DOHH2 (cell line): Measurements from ENCODE around the gene STARD3.
"Not testable (repeated sequence)": the region's sequence is repeated elsewhere in the genome, so short reads cannot be mapped to it uniquely, and the experiment has no call there.

Source experiments
- CTCF ChIP-seq: fragments of 200-600 bp; sonication (generic); IDR thresholded peaks from one replicate; pipeline ENCODE4 v1.5.1; 2014; ENCODE audit warnings: antibody characterized with exemption, mild to moderate bottlenecking, low read depth, low read length; ENCODE audit not compliant: poor library complexity, severe bottlenecking
- EZH2phosphoT487 ChIP-seq: fragments of 200-600 bp; sonication (generic); IDR thresholded peaks from 2 replicates; pipeline ENCODE4 v1.6.1; 2017; ENCODE audit warnings: borderline replicate concordance, mild to moderate bottlenecking, antibody characterized with exemption, low read length, moderate library complexity, mixed read lengths

DNA sequence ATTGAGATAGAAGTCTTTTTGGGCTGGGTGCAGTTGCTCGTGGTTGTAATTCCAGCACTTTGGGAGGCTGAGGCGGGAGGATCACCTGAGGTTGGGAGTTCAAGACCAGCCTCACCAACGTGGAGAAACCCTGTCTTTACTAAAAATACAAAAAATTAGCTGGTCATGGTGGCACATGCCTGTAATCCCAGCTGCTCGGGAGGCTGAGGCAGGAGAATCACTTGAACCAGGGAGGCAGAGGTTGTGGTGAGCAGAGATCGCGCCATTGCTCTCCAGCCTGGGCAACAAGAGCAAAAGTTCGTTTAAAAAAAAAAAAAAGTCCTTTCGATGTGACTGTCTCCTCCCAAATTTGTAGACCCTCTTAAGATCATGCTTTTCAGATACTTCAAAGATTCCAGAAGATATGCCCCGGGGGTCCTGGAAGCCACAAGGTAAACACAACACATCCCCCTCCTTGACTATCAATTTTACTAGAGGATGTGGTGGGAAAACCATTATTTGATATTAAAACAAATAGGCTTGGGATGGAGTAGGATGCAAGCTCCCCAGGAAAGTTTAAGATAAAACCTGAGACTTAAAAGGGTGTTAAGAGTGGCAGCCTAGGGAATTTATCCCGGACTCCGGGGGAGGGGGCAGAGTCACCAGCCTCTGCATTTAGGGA, 62.3 kb downstream of the STARD3 start:
- not testable (repeated sequence) for TF ChIP-seq CTCF, EZH2phosphoT487
